HG02938 (cell line): ENCODE results near the gene STPG1.
A peak's percentile ranks its signal among the peaks of the same experiment; 100 is the strongest.
"Not testable (repeated sequence)": the region's sequence is repeated elsewhere in the genome, so short reads cannot be mapped to it uniquely, and the experiment has no call there.

Experiments
- ATAC-seq: cut with Tn5 transposase; IDR thresholded peaks from one replicate; pipeline ENCODE4 v1.9.1; 2021; ENCODE audit warnings: mild to moderate bottlenecking, moderate library complexity; ENCODE audit not compliant: unreplicated experiment

The STPG1 gene

GRCh38 chr1:24413350-24414163 is at the start of gene STPG1:
STPG1 (minus strand) TSS chr1:24413782; CDS start chr1:24401388, 12,394 bp downstream.
- ATAC-seq = peak; percentile 31

GRCh38 chr1:24462128-24462527 is 48.5 kb upstream of the STPG1 start:
- not testable (repeated sequence) for ATAC-seq

GRCh38 chr1:24459551-24460266 is 46.1 kb upstream of the STPG1 start:
- ATAC-seq = no peak

- ATAC-seq = no peak
Observed at GRCh38 chr1:24457866-24458265, 44.3 kb upstream of the STPG1 start.

GRCh38 chr1:24455272-24455671 is 41.7 kb upstream of the STPG1 start:
- ATAC-seq = no peak

GRCh38 chr1:24454673-24455072 is 41.1 kb upstream of the STPG1 start:
- ATAC-seq = no peak

- ATAC-seq = no peak
Observed at GRCh38 chr1:24452922-24453485, 39.4 kb upstream of the STPG1 start.

- no peak for ATAC-seq
Observed at GRCh38 chr1:24451746-24452145, 38.2 kb upstream of the STPG1 start.

- no peak for ATAC-seq
Observed at GRCh38 chr1:24450857-24451397, 37.3 kb upstream of the STPG1 start.

GRCh38 chr1:24450316-24450715 is 36.7 kb upstream of the STPG1 start:
- ATAC-seq = no peak

GRCh38 chr1:24446446-24446845 is 32.9 kb upstream of the STPG1 start:
- not testable (repeated sequence) for ATAC-seq

- no peak for ATAC-seq
Observed at GRCh38 chr1:24443241-24443656, 29.7 kb upstream of the STPG1 start.

GRCh38 chr1:24442764-24443163 is 29.2 kb upstream of the STPG1 start:
- ATAC-seq = no peak

GRCh38 chr1:24441996-24442668 is 28.6 kb upstream of the STPG1 start:
- no peak for ATAC-seq

GRCh38 chr1:24441480-24441879 is 27.9 kb upstream of the STPG1 start:
- ATAC-seq = no peak

GRCh38 chr1:24440436-24440835 is 26.9 kb upstream of the STPG1 start:
- ATAC-seq = no peak

GRCh38 chr1:24438423-24438901 is 24.9 kb upstream of the STPG1 start:
- ATAC-seq = no peak

GRCh38 chr1:24437631-24438396 is 24.2 kb upstream of the STPG1 start:
- ATAC-seq = no peak

GRCh38 chr1:24435782-24436365 is 22.3 kb upstream of the STPG1 start:
- no peak for ATAC-seq

GRCh38 chr1:24427545-24427862 is 13.9 kb upstream of the STPG1 start:
- ATAC-seq = no peak
